ENCODE measurements around the gene ERICH4. TPM values are rescaled to one million over a fixed set of nuclear protein-coding genes. Genes with fewer than 3 reads are reported as not detected.
A peak's percentile ranks its signal among the peaks of the same experiment; 100 is the strongest.

Gene ERICH4
- total and polyA plus RNA-seq, 2 of the 13 experiments (the other 11 are each of a cell fraction or from before 2014, with no cell fraction given), result 0.40 to 0.64 TPM

- TF ChIP-seq RNF219 (CRISPR knock-in tag; IDR thresholded peaks at IDR 0.05), result no peak
- 0 out of 2 replicates have a peak, but pooled peaks have one; percentile 32 for TF ChIP-seq KDM3A (CRISPR knock-in tag; IDR thresholded peaks at IDR 0.05; ENCODE audit: low read depth)
- peak; percentile 54 for TF ChIP-seq ZNF800 (CRISPR knock-in tag; IDR thresholded peaks at IDR 0.05)
- TF ChIP-seq, protein P1, sequence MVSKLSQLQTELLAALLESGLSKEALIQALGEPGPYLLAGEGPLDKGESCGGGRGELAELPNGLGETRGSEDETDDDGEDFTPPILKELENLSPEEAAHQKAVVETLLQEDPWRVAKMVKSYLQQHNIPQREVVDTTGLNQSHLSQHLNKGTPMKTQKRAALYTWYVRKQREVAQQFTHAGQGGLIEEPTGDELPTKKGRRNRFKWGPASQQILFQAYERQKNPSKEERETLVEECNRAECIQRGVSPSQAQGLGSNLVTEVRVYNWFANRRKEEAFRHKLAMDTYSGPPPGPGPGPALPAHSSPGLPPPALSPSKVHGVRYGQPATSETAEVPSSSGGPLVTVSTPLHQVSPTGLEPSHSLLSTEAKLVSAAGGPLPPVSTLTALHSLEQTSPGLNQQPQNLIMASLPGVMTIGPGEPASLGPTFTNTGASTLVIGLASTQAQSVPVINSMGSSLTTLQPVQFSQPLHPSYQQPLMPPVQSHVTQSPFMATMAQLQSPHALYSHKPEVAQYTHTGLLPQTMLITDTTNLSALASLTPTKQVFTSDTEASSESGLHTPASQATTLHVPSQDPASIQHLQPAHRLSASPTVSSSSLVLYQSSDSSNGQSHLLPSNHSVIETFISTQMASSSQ (IDR thresholded peaks at IDR 0.05; ENCODE audit: low read depth), result no peak
- TF ChIP-seq, protein P1 (CRISPR knock-in tag; IDR thresholded peaks at IDR 0.05; ENCODE audit: borderline replicate concordance), result peak; percentile 50; the same call in 1 of the 2 replicates
- no peak for TF ChIP-seq LRRFIP1 (CRISPR knock-in tag; conservative IDR thresholded peaks at IDR 0.05)
- no peak for TF ChIP-seq FOXA1 (IDR thresholded peaks at IDR 0.05)
- peak; percentile 72 for TF ChIP-seq FOXA1 (CRISPR knock-in tag; IDR thresholded peaks at IDR 0.05)
- TF ChIP-seq SMC3 (IDR thresholded peaks at IDR 0.05; ENCODE audit: low read length), result no peak
- TF ChIP-seq, protein P2, sequence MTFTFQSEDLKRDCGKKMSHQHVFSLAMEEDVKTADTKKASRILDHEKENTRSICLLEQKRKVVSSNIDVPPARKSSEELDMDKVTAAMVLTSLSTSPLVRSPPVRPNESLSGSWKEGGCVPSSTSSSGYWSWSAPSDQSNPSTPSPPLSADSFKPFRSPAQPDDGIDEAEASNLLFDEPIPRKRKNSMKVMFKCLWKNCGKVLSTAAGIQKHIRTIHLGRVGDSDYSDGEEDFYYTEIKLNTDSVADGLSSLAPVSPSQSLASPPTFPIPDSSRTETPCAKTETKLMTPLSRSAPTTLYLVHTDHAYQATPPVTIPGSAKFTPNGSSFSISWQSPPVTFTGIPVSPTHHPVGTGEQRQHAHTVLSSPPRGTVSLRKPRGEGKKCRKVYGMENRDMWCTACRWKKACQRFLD (CRISPR knock-in tag; IDR thresholded peaks at IDR 0.05; ENCODE audit: borderline replicate concordance), result no peak
- no peak for TF ChIP-seq ZNF441 (CRISPR knock-in tag; IDR thresholded peaks at IDR 0.05; ENCODE audit: borderline replicate concordance)
- no peak for TF ChIP-seq ZNF570 (CRISPR knock-in tag; IDR thresholded peaks at IDR 0.05; ENCODE audit: borderline replicate concordance)
- 0 out of 2 replicates have a peak, but pooled peaks have one; percentile 78 for TF ChIP-seq ZNF136 (CRISPR knock-in tag; IDR thresholded peaks at IDR 0.05; ENCODE audit: low read depth)
- no peak for TF ChIP-seq CHCHD3 (CRISPR knock-in tag; IDR thresholded peaks at IDR 0.05)
These were observed 45.6 kb upstream of the ERICH4 start, which contains the start of the genes BCKDHA and EXOSC5 (continued) for GRCh38 chr19:41397086-41398049.

Measured in HepG2 (cell line).